Testis (tissue), 2 donors: Measurements from ENCODE around the gene PHIP.

Source experiments
- POLR2A ChIP-seq: fragments of 450-650 bp; IDR thresholded peaks from one replicate; pipeline ENCODE4 v1.6.1; 2017; ENCODE audit warnings: antibody characterized with exemption, mild to moderate bottlenecking, moderate library complexity
- TF ChIP-seq, protein P1 (sequence below), 3 experiments: fragments of 450-650 bp in 2 of 3; fragments of 200-600 bp in 1 of 3; sonication (generic) in 1 of 3; IDR thresholded peaks; one replicate each; pipeline ENCODE4 v1.5.1; 2016 to 2019; ENCODE audit warnings: antibody characterized with exemption in 3 of 3, mild to moderate bottlenecking in 2 of 3, moderate library complexity in 1 of 3

DNA sequence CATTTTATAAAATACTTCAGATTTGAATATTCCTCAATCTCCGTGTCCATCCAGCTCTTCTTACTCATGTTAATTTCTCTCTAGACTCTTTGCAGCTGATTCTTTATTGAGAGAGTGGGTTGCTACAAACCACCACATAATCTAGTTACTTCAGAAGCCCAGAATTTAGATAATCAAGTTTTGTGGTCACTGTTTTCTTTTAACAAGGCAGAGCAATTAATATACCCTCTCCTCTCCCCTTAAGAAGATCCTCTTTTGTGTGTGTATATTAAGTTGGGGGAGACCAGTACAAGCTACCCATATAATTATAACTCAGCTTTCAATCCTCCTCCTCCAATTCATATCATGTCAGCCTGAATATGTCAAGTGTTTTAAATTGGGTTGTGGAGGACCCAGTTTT, 115.6 kb downstream of the PHIP start:
- TF ChIP-seq, protein P1, sequence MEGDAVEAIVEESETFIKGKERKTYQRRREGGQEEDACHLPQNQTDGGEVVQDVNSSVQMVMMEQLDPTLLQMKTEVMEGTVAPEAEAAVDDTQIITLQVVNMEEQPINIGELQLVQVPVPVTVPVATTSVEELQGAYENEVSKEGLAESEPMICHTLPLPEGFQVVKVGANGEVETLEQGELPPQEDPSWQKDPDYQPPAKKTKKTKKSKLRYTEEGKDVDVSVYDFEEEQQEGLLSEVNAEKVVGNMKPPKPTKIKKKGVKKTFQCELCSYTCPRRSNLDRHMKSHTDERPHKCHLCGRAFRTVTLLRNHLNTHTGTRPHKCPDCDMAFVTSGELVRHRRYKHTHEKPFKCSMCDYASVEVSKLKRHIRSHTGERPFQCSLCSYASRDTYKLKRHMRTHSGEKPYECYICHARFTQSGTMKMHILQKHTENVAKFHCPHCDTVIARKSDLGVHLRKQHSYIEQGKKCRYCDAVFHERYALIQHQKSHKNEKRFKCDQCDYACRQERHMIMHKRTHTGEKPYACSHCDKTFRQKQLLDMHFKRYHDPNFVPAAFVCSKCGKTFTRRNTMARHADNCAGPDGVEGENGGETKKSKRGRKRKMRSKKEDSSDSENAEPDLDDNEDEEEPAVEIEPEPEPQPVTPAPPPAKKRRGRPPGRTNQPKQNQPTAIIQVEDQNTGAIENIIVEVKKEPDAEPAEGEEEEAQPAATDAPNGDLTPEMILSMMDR (IDR thresholded peaks at IDR 0.05), result no peak
- TF ChIP-seq POLR2A, result no peak
